NAMALWA (cell line): Measurements from ENCODE around the gene OR10A7.
A peak's percentile ranks its signal among the peaks of the same experiment; 100 is the strongest.
"Not testable (repeated sequence)": the region's sequence is repeated elsewhere in the genome, so short reads cannot be mapped to it uniquely, and the experiment has no call there.

Source experiments
- DNase-seq: peaks from one replicate; pipeline ENCODE4 v3.0.0-alpha.2; 2015; ENCODE audit warnings: low spot score

Gene OR10A7, protein sequence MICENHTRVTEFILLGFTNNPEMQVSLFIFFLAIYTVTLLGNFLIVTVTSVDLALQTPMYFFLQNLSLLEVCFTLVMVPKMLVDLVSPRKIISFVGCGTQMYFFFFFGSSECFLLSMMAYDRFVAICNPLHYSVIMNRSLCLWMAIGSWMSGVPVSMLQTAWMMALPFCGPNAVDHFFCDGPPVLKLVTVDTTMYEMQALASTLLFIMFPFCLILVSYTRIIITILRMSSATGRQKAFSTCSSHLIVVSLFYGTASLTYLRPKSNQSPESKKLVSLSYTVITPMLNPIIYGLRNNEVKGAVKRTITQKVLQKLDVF

DNA sequence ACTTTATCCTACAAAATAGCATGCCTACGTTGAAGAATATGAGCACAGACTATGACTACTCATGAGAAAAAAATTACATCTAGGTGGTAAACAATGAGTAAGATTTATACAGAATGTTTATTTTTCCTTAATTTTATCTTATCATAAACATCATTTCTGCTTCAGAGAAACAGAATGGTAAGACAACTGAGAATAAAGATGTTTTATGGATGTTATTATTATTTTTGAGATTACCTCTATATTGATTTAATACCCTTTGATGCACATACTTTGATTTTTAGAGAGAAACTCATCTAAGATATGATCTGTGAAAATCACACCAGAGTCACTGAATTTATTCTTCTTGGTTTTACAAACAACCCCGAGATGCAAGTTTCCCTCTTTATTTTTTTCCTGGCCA is at the start of gene OR10A7:
TSS of gene OR10A7 (plus strand) at position 301 of the 400 bp plus-strand sequence. CDS start at position 301, 0 bp downstream.
- no peak for DNase-seq

DNA sequence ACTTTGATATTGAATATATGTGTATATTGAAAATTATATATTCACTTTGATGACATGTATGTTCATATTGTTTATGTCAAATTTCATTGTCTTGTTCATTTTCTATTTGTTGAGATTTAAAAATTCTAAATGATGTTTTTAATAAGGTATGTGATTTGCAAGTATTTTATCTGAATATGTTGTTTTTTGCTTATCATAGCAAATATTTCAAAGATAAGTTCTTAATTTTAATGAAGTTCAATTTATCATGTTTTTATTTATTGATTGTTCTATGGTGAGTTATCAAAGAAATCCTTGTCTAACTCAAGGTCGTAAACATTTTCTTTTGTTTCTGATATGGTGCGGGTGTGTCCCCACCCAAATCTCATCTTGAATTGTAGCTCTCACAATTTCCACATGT is 49.4 kb upstream of the OR10A7 start:
- no peak for DNase-seq

GRCh38 chr12:55171846-55172245 is 49.0 kb upstream of the OR10A7 start:
- DNase-seq: not testable (repeated sequence)

DNA sequence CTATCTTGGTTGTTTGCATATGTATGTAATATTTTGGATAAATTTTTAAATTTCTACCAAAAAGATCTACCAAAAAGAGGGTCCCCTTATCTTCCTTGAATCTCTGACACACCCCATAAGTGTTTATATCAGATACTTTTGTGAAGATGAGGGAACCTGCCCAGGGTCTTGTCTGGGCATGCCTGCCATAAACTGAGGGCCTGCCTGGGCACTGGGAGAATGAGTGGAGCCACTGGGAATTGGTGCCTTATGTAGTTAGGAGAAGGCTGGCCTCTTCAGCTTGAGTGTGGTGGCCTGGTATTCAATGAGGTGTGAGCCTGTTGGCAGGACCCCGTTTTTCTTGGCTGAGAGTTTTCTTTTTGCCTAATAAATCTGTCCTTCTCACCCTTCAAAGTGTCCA is 48.1 kb upstream of the OR10A7 start:
- DNase-seq: no peak

GRCh38 chr12:55173456-55173855 is 47.4 kb upstream of the OR10A7 start:
- DNase-seq: no peak

GRCh38 chr12:55188573-55188972 is 32.3 kb upstream of the OR10A7 start:
- no peak for DNase-seq

DNA sequence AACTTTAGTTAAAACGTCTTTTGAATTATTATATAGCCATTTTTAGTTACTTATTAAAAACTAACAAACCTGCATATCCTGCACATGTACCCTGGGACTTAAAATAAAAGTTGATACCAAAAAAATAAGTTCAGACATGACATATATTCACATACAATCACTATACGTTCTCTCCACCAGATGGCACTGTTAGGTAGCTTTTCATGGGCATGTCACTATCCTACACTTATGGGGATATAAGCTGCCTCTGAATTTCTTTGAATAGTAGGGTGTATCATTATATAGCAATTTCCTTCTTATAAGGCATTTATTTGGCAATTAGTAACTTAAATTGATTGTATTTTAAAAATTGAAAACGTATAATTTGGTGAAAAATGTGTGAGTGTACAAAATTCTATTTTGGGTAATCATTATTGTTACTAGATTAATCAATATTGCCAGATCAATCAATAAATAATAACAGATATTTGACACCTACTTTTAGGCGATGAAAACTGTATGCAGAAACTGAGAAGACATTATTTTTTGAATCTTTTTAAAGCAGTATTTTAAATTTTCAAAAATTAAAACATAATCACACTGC is 31.8 kb upstream of the OR10A7 start:
- peak; percentile 89 for DNase-seq

GRCh38 chr12:55194382-55194781 is 26.4 kb upstream of the OR10A7 start:
- DNase-seq: no peak

DNA sequence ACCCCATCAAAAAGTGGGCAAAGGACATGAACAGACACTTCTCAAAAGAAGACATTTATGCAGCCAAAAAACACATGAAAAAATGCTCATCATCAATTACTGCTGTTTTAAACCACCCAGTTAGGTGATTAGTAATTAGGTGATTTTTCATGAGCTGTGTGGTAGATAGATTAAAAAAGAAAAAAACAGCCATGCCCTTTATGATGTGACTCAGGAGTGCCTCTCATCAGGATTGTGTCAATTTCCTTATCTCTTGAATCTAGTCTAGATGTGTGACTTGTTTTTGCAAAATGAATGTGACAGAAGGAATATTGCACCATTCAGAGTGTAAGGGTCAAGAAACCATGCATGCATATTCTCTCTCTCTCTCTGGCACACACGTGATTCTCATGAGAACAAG is 5.7 kb downstream of the OR10A7 start:
- DNase-seq: no peak

DNA sequence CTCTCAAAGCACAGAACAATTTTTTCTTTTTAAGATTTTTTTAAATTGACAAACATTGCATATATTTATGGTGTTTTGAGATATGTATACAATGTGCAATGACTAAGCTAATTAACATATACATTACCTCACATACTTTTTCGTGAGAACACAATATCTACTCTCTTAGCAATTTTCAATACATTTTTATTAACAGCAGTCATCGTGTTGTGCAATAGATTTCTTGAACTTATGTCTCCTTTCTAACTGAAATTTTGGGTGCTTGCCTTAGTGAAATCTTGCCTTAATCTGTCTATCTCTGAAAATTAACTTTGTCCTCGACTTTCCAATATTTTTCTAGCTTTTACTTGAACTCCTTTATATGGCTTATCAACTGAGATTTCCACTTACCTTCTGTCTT is 6.8 kb downstream of the OR10A7 start:
- no peak for DNase-seq

DNA sequence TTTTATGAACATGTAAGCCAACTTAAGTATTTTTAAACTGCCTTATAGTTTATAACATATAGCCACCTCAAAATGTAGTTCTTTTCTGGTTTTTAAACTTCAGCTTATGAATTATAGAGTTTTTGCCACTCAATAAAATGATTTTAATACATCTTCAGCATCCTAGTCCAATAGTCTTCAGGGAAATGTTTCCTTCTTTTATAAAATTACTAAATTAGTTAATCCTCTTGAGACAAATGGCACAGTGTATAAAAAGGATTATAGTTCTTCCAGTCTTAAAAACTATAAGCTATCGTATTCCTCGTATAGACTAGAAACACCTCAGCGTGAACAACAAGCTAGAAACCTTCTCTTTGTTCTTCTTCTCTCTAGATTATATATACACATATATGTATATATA is 23.5 kb downstream of the OR10A7 start, which contains the start of gene OR6C74:
TSS of gene OR6C74 (plus strand) at position 301 of the 400 bp plus-strand sequence. CDS start 2,679 bp downstream, outside the sequence.
- DNase-seq: no peak

GRCh38 chr12:55246159-55246558 is 25.3 kb downstream of the OR10A7 start:
- no peak for DNase-seq

- DNase-seq: no peak
These were observed 30.1 kb downstream of the OR10A7 start for GRCh38 chr12:55250944-55251343.

GRCh38 chr12:55253281-55253680 is 32.5 kb downstream of the OR10A7 start:
- DNase-seq: no peak

- DNase-seq: no peak
These were observed 36.0 kb downstream of the OR10A7 start for GRCh38 chr12:55256831-55257230.

DNA sequence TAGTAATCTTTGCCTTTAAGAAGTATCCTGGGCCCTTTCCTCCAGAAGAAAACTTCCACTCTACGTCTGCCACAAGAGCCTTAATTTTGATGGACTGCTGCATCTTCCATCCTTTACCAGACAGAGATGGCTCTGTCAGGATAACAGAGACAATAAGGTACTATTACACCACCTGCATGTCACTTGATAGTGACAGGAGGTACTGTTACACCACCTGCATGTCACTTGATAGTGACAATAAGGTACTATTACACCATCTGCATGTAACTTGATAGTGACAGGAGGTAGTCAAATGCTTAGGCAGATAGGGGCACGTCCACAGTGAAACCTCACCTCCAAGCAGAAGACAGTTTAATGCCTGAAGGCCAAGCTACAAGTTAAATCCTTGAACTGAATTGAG is 37.5 kb downstream of the OR10A7 start:
- DNase-seq: no peak
